Measurements from ENCODE around the gene LGMN.

Gene LGMN

GRCh38 chr14:92748259-92749016, at the start of gene LGMN:
LGMN (minus strand) TSS chr14:92748627; CDS start chr14:92732786, 15,841 bp downstream.
- Histone ChIP-seq H3K9me3 (ENCODE audit: control insufficient read depth, insufficient read depth, low read depth, low read length) (no peaks in the 10 kb centered on the region), H3K36me3 (ENCODE audit: control insufficient read depth in 2 of 2, insufficient read depth in 1 of 2, low read length in 2 of 2) (no peaks in the 10 kb centered on the region), H3K4me3 (ENCODE audit: low read depth, low read length) (peak within 1 kb of the TSS; percentile 88), H3K27ac (ENCODE audit: extremely low read depth, low read depth, low read length) (peak within 1 kb of the TSS; percentile 44; the same call in 1 of the 2 replicates), H3K4me1 (ENCODE audit: control insufficient read depth, insufficient read depth, low read length) (no peaks in the 10 kb centered on the region)
- POLR2A ChIA-PET, result interaction anchor here (0.6 to 2.3 kb wide), 27 partner anchors 8 to 1606 kb away, joined by 3 to 34 read pairs (median 4); partner anchors contain the start of genes ATXN3, GOLGA5 and TRIP11
- CTCF ChIA-PET, result no interaction called here
- TF ChIP-seq RBAK (tag by site-specific recombination; IDR thresholded peaks at IDR 0.05), result no peak
- TF ChIP-seq ZNF37A (tag by site-specific recombination; IDR thresholded peaks at IDR 0.05), result no peak
- no peak for TF ChIP-seq TRIM28 (IDR thresholded peaks at IDR 0.05; ENCODE audit: borderline replicate concordance, low read length)
- TF ChIP-seq GLI2 (tag by site-specific recombination; IDR thresholded peaks at IDR 0.05; ENCODE audit: borderline replicate concordance, low read depth), result no peak
- TF ChIP-seq ZNF580 (tag by site-specific recombination; IDR thresholded peaks at IDR 0.05), result no peak
- TF ChIP-seq ZNF623 (tag by site-specific recombination; IDR thresholded peaks at IDR 0.05), result no peak
- TF ChIP-seq KLF9 (tag by site-specific recombination; IDR thresholded peaks at IDR 0.05; ENCODE audit: low read depth), result peak; percentile 79
- TF ChIP-seq ZNF16 (tag by site-specific recombination; IDR thresholded peaks at IDR 0.05; ENCODE audit: low read depth), result no peak
- TF ChIP-seq ZBTB10 (tag by site-specific recombination; IDR thresholded peaks at IDR 0.05), result no peak; the same call in 1 of the 2 replicates
- TF ChIP-seq ZBTB6 (tag by site-specific recombination; IDR thresholded peaks at IDR 0.05), result no peak
- no peak for TF ChIP-seq ZNF274 (IDR thresholded peaks at IDR 0.05; ENCODE audit: low read length)
- TF ChIP-seq ZNF274 (tag by site-specific recombination; IDR thresholded peaks at IDR 0.05; ENCODE audit: borderline replicate concordance), result no peak
- TF ChIP-seq MYNN (tag by site-specific recombination; IDR thresholded peaks at IDR 0.05; ENCODE audit: borderline replicate concordance), result no peak
- TF ChIP-seq KLF16 (tag by site-specific recombination; IDR thresholded peaks at IDR 0.05), result peak; percentile 64; the same call in 1 of the 2 replicates
- TF ChIP-seq ZBTB17 (tag by site-specific recombination; IDR thresholded peaks at IDR 0.05), result peak; percentile 93
- TF ChIP-seq ZNF155 (tag by site-specific recombination; IDR thresholded peaks at IDR 0.05), result no peak
- no peak for TF ChIP-seq ZNF48 (tag by site-specific recombination; IDR thresholded peaks at IDR 0.05)
- TF ChIP-seq ZNF777 (tag by site-specific recombination; IDR thresholded peaks at IDR 0.05; ENCODE audit: borderline replicate concordance), result no peak
- TF ChIP-seq ZNF514 (tag by site-specific recombination; IDR thresholded peaks at IDR 0.05), result no peak
- TF ChIP-seq SP3 (tag by site-specific recombination; IDR thresholded peaks at IDR 0.05), result peak; percentile 90
- TF ChIP-seq ZNF610 (tag by site-specific recombination; IDR thresholded peaks at IDR 0.05; ENCODE audit: borderline replicate concordance), result peak; percentile 92
- TF ChIP-seq ZSCAN23 (tag by site-specific recombination; IDR thresholded peaks at IDR 0.05), result no peak
- no peak for TF ChIP-seq ZNF785 (tag by site-specific recombination; IDR thresholded peaks at IDR 0.05)
- no peak for TF ChIP-seq ZNF530 (tag by site-specific recombination; IDR thresholded peaks at IDR 0.05; ENCODE audit: low read depth)
- TF ChIP-seq ZNF362 (tag by site-specific recombination; IDR thresholded peaks at IDR 0.05), result no peak
- TF ChIP-seq ZNF398 (tag by site-specific recombination; IDR thresholded peaks at IDR 0.05), result no peak
- TF ChIP-seq ZFP41 (tag by site-specific recombination; IDR thresholded peaks at IDR 0.05; ENCODE audit: borderline replicate concordance), result no peak
- TF ChIP-seq HOXC10 (CRISPR knock-in tag; IDR thresholded peaks at IDR 0.05), result no peak
- no peak for TF ChIP-seq ZBTB44 (tag by site-specific recombination; IDR thresholded peaks at IDR 0.05)
- no peak for TF ChIP-seq ZBTB21 (tag by site-specific recombination; IDR thresholded peaks at IDR 0.05)

Data from HEK293 (cell line).